Measurements from ENCODE around the gene CNP.

CNP gene

DNA sequence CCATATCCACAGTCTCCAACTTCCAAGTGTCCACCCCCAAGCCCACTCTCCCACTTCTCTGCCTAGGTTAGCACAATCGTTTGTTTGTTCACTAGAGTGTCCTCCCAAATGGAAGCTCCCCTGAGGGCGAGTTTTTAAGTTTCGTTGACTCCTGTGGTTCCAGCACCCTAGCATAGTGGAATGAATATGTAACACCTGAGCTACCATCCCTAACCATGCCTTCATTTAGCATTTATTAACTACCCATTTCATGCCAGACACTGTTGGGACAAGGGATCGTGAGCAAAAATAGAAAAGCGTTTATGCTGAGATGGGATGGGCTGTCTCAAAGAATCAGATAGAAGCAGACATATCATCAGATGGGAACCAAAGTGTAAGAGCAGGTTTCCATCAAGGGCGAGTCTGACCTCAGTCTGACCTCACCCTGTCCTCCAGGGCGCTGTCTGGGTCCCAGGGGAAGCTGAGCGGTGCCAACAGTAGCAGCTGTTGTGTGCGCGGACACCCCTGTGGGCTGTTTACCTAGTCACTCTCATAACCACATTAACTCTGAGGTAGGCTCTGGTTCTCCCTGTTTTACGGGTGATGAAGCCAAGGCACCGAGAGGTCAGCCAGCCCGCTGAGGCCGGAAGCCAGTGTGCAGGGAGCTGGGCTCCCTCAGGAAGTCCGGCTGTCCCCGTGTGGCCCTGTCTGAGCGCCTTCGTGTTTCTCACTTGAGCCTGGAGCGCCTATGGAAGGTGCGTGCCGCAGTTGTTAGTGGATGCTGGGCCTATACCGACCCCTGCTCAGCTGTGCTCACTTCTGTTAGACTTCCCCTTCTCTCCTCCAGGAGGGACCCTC lies 6.2 kb downstream of the CNP start:
- no peak for DNase-seq (ENCODE audit: low read depth)

DNA sequence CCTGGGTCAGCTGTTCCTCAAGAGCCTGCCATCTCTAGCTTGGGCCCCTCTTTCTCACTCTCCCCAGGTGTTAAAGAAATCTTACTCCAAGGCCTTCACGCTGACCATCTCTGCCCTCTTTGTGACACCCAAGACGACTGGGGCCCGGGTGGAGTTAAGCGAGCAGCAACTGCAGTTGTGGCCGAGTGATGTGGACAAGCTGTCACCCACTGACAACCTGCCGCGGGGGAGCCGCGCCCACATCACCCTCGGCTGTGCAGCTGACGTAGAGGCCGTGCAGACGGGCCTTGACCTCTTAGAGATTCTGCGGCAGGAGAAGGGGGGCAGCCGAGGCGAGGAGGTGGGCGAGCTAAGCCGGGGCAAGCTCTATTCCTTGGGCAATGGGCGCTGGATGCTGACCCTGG lies 6.8 kb downstream of the CNP start:
- DNase-seq (ENCODE audit: low read depth) = no peak

DNA sequence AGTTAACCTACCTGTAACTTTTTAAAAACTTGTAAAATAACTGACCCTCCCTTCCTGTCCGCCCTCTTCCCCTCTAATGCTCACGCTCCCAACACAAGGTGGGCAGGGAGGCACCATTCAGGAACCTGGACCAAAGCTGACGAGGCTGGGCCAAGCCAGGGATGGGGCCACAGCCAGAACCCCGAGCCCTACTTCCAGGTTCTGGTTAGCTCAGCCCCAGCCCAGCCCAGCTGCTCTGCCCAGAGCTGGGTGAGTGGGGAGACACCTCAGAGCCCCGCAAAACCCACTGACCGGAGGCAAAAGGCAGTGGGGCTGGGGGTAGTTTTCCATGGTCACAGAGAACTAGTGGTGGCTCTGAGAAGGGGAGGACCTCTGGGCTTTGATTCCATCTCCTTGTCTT lies 7.4 kb downstream of the CNP start:
- DNase-seq (ENCODE audit: low read depth) = no peak

DNA sequence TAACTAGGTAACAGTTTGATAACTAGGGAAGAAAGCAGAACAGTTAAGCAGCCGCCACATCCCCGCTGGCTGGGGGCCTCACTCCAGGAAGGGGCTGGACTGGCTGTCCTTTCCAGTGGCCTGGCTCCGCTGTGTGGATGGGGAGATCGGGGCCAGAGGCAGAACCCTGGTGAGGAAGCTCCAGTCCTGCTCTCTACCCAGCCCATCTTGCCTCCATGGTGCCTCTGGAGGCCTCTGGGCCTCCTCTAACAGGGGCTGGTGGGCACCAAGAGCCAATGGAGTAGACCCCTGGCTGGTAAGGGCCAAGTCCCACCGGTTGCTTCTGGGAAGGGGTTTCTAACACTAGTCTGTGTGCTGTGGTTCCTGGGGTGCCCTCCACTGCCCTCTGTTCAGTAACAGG lies 8.1 kb downstream of the CNP start:
- no peak for DNase-seq (ENCODE audit: low read depth)

DNA sequence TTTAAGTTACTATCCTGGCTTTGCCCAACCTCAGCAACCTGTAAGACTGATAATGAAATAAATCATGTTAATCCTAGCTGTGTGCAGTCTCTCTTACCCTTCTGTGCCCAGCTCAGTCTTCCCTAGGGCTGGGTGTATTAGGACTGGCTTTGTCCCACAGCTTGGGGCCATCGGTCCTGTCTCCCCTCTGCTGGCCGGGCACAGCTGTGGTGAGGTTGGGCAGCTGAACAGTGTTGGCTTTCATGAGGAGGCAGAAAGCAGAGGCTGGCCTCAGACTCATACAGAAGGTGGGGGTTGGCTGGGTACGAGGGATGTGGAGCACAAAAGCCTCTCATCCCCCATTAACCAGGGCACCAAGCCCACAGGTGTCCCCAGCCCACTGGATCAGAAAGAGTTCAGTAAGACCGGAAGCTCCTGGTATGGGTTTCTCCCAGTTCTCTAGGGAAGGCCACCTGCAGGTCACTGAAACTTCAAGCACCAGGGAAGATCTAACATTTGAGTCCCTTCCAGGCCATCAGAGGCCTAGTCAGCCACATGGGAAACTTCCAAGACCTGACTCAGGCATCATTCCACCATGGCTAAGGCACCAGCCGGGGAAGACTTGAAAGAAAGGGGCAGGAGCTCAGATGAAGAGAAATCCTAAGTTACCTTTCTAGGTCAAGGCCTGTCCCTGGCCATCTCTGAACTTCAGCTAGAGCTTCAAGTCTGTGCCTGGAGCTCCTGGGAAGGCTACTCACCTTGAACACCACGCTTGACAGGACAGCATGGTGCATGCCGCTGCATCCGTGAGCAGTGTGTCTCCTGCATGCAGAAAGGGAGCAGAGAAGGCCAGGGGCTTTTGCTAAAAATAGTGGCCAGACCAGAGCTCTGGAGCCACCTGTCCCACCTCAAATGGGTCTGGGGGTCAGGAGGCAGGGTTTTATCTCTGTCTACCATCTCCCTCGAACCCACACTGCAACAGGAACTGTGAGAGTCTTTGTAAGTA lies 8.8 kb downstream of the CNP start:
- DNase-seq (ENCODE audit: low read depth) = no peak

DNA sequence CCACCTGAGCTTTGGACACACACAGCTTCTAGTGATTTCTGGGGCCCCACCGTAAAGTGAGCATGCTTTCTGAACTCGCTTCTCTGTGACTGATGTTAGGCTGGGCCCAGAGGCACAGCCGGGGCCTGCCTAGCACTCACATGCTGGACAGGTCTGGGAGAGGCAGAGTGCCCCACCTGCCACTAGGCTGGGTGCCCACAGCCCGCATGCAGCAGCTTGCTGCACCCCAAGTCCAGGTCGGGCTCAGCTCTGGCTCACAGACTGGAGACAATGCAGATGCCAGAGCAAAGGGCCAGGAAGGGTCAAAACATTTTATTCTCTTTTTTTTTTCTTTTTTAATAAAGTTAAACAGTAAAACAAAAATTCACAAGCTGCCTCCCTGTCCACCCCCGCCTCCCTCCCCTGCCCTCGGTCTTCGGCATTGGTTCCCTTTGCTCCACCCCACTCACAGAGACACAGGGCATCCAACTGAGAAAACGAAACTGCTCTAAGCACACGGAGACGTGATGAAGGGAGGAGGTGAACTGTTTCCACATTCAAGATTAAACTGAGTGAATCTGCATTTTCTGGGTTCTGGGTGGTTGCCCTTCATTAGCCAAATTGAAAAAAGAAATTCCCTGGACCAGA lies 9.7 kb downstream of the CNP start:
- DNase-seq (ENCODE audit: low read depth) = no peak

DNA sequence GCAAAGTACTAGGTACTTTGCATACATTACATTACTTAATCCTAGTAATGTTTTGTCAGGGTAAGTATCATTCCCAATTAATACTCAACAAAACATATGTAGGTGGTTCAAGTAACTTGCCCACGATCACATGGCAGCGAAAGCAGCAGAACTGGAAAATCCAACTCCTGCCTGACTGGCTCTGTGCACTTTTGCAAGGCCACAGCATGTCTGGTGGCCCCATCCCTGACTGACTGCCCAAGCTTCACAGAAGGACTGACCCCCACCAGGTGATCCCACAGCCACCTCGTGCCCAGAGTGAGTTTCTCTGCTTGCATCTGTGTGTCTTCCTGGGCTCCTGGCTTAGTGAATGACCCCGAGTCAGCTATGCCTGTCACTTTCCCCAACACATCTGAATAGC lies 11.4 kb downstream of the CNP start:
- DNase-seq (ENCODE audit: low read depth) = no peak

DNA sequence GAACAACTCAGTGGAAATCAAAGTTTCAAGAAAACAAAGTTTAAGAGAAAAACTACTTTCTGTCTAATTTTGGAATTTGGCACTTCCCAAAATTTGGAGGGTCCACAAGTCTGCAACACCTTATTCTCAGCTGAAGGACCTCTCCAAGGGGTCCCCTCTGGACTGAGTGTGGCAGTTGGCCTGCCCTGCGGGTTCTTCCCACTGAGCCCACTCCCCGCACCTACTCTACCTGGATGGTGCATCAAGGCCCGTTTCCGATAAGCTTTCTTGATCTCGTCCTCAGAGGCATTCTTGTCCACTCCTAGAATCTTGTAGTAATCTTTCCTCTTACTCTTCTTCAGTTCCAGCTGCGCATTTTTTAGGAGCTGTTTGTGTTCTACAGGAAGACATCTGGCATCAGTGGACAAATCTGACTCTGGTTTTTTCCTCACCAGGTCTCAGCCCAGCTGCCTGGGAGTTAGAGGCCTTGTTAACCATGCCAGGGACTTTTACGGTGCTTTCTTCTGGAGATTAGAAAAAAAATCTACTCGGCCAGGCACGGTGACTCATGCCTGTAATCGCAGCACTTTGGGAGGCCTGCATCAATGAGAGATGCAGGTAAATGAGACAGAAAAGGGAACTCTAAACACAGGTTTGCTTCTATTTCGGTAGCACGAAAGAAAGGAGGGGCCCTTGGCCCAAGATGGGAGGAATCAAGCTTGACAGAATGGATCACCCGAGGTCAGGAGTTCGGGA lies 15.6 kb downstream of the CNP start:
- DNase-seq (ENCODE audit: low read depth) = no peak

DNA sequence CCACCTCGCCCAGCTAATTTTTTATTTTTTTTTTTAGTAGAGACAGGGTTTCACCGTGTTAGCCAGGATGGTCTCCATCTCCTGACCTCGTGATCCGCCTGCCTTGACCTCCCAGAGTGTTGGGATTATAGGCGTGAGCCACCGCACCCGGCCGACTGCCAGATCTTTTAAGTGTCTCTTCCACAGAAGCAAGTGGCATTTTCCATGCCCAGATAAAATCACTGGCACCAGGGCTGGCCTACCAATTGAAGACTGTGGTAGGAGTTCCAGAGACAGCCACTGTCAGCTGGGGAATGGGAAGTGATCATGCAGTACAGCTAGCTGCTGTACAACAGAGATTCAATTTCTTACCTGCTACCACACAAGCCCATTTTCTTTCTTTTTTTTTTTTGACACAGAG lies 17.9 kb downstream of the CNP start:
- no peak for DNase-seq (ENCODE audit: low read depth)

DNA sequence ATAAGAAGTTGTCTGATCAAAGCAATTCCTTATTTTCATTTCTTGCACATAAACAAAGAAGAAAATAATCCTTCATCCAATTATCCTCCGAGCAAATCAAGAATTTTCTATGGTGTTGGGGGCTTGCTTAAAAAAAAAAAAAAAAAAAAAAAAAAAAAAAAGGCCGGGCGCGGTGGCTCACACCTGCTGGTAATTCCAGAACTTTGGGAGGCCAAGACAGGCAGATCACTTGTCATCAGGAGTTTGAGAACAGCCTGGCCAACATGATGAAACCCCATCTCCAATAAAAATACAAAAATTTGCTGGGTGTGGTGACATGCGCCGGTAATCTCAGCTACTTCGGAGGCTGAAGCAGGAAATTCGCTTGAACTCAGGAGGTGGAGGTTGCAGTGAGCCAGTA lies 19.3 kb downstream of the CNP start:
- no peak for DNase-seq (ENCODE audit: low read depth)

DNA sequence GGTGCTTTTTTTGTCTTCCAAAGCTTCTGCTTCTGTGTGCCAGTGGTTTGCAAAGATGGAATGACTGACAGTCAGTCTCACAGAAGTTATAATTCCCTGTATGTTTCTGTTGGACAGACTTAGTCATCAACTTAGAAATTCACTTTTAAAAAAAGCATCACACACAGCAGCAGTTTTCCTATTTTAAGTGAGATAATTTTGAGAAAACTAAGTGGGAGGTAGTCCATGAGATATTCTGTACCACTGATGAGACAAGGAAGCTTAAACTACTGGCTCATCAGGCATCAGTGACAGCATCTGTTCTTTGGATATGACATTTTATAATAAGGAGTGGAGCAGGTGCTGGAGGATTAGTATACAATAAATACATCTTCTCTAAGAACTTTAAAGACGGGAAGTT lies 20.0 kb downstream of the CNP start:
- DNase-seq (ENCODE audit: low read depth) = no peak

DNA sequence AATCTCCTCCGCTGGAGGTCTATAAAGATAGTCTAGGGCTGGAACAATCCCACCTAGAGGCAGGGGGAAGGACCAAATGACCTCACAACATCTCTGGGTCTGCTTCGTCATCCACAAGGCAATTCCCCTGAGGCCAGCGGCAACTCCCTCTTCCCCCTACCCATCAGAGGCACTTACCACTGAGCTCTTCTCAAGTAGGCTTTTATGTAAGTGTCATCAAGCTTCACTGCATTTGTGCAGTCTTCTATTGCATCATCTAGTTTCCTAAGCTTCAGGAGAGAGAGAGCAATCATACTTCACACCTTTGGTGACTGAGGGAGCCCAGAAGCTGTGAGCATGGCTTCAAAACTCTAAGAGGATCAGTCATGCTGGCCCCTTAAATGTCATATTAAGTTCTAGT lies 21.0 kb downstream of the CNP start:
- no peak for DNase-seq (ENCODE audit: low read depth)

DNA sequence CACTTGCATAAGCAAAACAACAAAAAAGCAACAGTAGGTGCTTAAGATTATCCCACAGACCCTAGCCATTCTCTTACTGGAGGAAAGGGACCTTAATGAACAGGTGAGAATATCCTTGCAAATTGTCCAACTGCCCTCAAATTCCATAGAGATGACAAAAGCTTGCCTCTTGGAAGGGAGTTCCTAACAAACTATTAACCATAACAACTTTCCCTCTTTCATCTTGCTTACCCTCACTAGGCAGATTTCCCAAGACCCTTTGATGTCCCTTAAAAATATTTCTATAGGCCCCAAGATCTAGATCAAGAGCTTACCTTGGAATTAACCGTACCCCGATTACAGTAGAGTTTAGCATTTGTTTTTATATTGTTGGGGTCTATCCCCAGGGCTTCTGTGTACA lies 21.8 kb downstream of the CNP start:
- no peak for DNase-seq (ENCODE audit: low read depth)

DNA sequence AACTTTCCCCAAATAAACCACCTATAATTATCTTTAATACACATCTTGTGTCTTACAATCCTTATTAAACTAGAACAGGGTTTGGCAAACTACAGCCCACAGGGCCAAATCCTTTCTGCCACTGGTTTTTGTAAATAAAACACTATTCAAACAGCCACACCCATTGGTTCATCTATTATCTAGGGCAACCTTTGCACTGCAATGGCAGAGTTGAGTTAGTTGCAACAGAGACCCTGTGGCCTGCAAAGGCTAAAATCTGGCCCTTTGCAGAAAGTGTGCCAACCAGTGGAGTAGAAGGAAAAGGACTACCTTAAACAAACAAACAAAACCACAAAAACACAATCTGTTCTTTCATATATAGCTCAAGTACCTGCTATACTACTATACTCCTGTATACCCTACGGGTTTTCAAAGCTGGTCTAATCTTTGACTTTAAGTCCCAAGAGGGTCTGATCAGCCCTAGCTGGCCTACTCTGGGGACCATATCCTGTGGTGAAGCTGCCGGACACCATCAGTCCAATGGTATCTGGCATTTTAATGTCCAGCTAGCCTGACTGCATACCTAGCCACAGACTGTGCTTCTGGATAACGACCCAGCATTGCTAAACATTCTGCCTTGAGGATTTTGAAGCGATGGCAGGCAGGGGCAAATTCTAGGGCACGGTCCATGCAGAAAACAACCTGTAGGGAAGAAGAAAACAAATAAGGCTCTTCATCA lies 23.3 kb downstream of the CNP start:
- no peak for DNase-seq (ENCODE audit: low read depth)

DNA sequence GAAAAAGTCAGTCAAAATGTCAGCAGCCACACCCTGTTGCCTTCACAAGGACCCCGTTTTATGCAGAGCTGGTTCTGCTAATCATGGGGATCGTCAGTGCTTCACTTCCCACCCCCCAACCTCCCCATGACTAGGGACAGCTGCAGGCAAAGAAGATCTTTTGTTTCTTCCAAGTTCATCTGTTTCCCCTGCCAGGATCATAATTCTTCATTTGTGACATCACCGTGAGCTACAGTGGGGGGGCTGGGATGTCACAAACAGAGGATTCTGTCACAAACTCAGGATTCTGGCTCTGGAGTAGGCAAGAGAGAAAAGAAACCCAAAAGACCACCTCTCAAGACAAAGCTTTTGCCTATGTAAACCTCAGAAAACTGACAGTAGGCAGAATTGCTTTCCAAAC lies 26.0 kb downstream of the CNP start:
- no peak for DNase-seq (ENCODE audit: low read depth)

DNA sequence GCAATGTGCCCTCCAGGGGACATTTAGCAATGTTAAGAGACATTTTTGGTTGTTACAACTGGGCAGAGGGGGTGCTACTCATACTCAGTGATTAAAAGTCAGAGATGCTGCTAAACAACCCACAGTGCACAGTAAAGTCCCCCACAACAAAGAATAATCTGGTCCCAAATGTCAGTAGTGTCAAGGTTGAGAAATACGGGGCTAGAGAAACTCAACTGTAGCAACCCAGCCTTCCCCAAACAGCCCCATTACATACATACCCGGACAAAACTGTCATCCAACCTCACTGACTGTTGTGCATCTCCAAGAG lies 30.2 kb downstream of the CNP start:
- no peak for DNase-seq (ENCODE audit: low read depth)

DNA sequence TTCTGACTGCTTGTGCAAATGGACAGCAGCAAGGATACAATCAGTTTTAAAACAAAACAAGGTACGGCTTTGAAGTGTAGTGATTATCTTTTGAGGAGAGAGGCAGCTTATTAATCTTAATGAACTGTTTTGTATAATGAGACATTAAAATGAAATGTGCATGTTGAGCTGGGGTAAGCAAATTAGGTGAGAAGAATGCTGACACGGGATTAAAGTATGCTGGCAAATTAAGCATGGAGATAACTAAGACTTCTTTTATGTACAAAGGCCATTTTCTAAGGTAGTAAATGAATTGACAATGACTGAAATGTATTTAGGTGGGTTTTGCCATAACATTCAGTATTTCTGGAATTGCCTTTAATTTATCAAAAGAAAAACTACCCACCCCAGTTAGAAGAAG lies 31.9 kb downstream of the CNP start:
- no peak for DNase-seq (ENCODE audit: low read depth)

DNA sequence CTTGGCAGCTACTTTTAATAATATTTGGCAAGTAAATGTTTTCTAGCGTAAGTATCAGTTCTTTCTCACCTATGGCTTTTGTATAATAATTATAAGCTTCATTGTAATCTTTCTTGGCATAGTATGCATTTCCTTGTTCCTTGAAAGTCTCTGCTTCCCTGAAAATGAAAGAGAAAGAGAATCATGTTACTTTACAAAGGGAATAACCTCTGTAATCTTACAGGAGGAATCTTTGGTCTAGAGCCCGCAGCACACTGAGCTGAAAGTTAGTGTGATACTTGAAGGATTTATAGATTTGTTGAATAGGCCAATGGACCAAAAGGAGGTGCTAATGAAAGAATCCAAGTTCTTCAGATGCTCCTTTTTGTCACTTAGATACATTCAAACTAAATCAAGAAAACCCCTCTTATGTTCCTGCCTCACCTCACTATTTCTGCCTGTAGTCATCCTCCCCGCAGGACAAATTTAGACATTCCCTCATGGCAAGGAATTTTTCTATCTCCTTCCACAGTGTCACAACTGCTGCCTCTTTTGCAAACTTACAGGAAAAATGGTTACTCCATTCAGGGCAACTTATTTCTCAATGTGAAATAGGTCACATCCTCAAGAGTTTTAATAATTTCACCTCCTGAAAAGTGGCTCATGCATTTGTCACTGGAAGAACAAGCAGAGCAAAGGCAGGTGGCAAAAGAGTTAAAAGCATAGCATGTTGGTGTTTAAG lies 34.0 kb downstream of the CNP start:
- no peak for DNase-seq (ENCODE audit: low read depth)

DNA sequence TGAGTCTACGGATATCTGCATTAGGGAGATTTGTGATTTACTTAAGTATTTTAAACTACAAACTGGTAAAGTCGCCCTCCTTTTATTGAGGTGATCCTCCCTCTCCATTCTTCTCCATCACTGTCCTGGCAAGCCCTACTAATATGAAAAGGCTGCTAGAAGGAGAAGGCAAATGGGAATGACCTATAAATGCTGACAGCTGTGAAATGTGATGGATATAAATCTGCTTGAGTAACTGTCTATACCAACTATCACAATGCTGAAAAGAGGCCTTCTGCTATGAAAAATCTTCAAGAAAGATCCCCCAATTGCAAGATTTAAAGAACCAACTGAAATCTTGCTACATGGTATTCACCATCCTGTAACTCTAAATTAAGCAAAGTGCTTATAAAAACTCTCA lies 35.1 kb downstream of the CNP start:
- no peak for DNase-seq (ENCODE audit: low read depth)

DNA sequence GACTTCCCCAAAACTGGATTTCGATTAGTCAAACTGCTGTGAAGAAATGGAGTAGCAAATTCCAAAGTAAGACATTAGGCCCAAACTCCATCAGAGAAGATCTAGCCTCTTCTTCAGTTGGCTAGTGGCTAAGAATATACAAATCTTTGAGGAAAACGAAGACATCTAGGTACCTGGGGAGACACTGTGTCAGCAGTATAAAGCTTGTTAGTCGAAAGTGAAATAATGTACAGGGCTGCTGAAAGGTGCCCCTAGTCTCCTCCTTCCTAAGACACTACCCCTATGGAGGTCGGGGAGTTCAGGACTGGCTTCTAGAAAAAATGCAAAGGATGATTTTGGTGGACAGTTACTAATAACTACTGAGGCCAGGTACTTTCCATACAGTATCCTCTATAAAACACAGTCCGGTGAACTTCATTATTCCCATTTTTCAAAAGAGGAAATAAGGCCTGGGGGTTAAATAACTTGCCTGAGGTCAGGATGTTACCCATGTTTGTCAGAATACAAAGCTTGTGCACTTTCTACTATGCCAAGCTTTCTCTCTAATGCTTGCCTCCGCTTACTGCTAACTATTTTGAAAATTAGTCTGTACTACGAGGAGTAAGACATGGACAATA lies 35.7 kb downstream of the CNP start:
- DNase-seq (ENCODE audit: low read depth) = no peak

Data from activated T-cell treated with anti-CD3 and anti-CD28 coated beads for 48 hours (primary cell).